HepG2 (cell line): ENCODE results near the gene FITM1. TPM values are rescaled to one million over a fixed set of nuclear protein-coding genes. Genes with fewer than 3 reads are reported as not detected.

Experiments used
- BRF2 ChIP-seq: sonication (generic); formaldehyde crosslinking; IDR thresholded peaks from 2 replicates; pipeline ENCODE4 v1.8.1; 2022; ENCODE audit warnings: mild to moderate bottlenecking, missing genetic modification reagents
- CREB3 ChIP-seq: sonication (generic); formaldehyde crosslinking; IDR thresholded peaks from 2 replicates; pipeline ENCODE4 v1.5.0; 2020; ENCODE audit warnings: missing genetic modification reagents
- FOXC1 ChIP-seq: sonication (generic); formaldehyde crosslinking; IDR thresholded peaks from 2 replicates; pipeline ENCODE4 v1.8.0; 2022; ENCODE audit warnings: mild to moderate bottlenecking, missing genetic modification reagents, borderline replicate concordance
- FOXO1 ChIP-seq: sonication (generic); formaldehyde crosslinking; IDR thresholded peaks from 2 replicates; pipeline ENCODE4 v1.4.0; 2020; ENCODE audit warnings: missing genetic modification reagents
- IRX3 ChIP-seq: sonication (generic); formaldehyde crosslinking; IDR thresholded peaks from 2 replicates; pipeline ENCODE4 v1.8.1; 2023; ENCODE audit warnings: mild to moderate bottlenecking, low read depth, missing genetic modification reagents, borderline replicate concordance
- MTA3 ChIP-seq: sonication (generic); formaldehyde crosslinking; IDR thresholded peaks from 2 replicates; pipeline ENCODE4 v1.4.0; 2020; ENCODE audit warnings: missing genetic modification reagents
- PTBP1 ChIP-seq: fragments of 200-400 bp; formaldehyde crosslinking; IDR thresholded peaks from 2 replicates; pipeline ENCODE4 v1.6.1; 2018; ENCODE audit warnings: low read length, low read depth; ENCODE audit not compliant: poor library complexity, severe bottlenecking
- SSRP1 ChIP-seq: IDR thresholded peaks from 2 replicates; pipeline ENCODE4 v1.6.1; 2016; ENCODE audit warnings: control low read depth
- TOPORS ChIP-seq: sonication (generic); formaldehyde crosslinking; IDR thresholded peaks from 2 replicates; pipeline ENCODE4 v1.8.0; 2023; ENCODE audit warnings: mild to moderate bottlenecking, missing genetic modification reagents
- TRAFD1 ChIP-seq: sonication (generic); formaldehyde crosslinking; IDR thresholded peaks from 2 replicates; pipeline ENCODE4 v1.5.1; 2020; ENCODE audit warnings: missing genetic modification reagents, mild to moderate bottlenecking, borderline replicate concordance
- ZFP36L2 ChIP-seq: sonication (generic); formaldehyde crosslinking; IDR thresholded peaks from 2 replicates; pipeline ENCODE4 v1.4.0; 2020; ENCODE audit warnings: missing genetic modification reagents
- ZMAT5 ChIP-seq: sonication (generic); formaldehyde crosslinking; IDR thresholded peaks from 2 replicates; pipeline ENCODE4 v1.5.0; 2020; ENCODE audit warnings: mild to moderate bottlenecking, low read depth, missing genetic modification reagents, borderline replicate concordance
- ZNF430 ChIP-seq: sonication (generic); formaldehyde crosslinking; IDR thresholded peaks from 2 replicates; pipeline ENCODE4 v1.9.0; 2021; ENCODE audit warnings: mild to moderate bottlenecking, missing genetic modification reagents
- ZNF746 ChIP-seq: sonication (generic); formaldehyde crosslinking; IDR thresholded peaks from 2 replicates; pipeline ENCODE4 v1.8.0; 2022; ENCODE audit warnings: mild to moderate bottlenecking, missing genetic modification reagents
- ZNF784 ChIP-seq: sonication (generic); formaldehyde crosslinking; IDR thresholded peaks from 2 replicates; pipeline ENCODE4 v1.5.1; 2020; ENCODE audit warnings: missing genetic modification reagents, mild to moderate bottlenecking, borderline replicate concordance
- polyA plus RNA-seq, 8 experiments: library from polyadenylated mRNA; depleted of rRNA in 3 of 8; stranded (reverse) in 7 of 8; unstranded in 1 of 8; fragments of >200 nt; fragmentation: Illumina TruSeq in 4 of 8; extraction: Trizol in 4 of 8; gene quantifications; 2 replicates each; pipeline versions ENCODE4 v1.2.1 to v1.2.3, GENCODE V29; 2011 to 2016; ENCODE audit warnings: low read depth in 4 of 8, missing spikeins in 1 of 8, mixed read lengths in 1 of 8; ENCODE audit not compliant: insufficient read depth in 1 of 8
- total RNA-seq, 5 experiments: library from RNA; depleted of rRNA; stranded (reverse); fragments of >200 nt; fragmentation: Illumina TruSeq; extraction: Trizol; gene quantifications; 2 replicates each; pipeline ENCODE4 v1.2.3, GENCODE V29; 2016; ENCODE audit warnings: low read depth in 1 of 5

Gene FITM1
- total and polyA plus RNA-seq, 2 of the 13 experiments (the other 11 are each of a cell fraction or from before 2014, with no cell fraction given): 2.7 to 5.8 TPM

GRCh38 chr14:24146978-24147760 is 16.7 kb downstream of the FITM1 start, which contains the start of gene RNF31 (continued):
- TF ChIP-seq CREB3 (peak; percentile 90), IRX3 (CRISPR knock-in tag) (no peak), ZFP36L2 (CRISPR knock-in tag) (no peak; the same call in 1 of the 2 replicates), FOXC1 (no peak), ZNF746 (CRISPR knock-in tag) (no peak), TRAFD1 (CRISPR knock-in tag) (0 out of 2 replicates have a peak, but pooled peaks have one; percentile 80), BRF2 (CRISPR knock-in tag) (peak; percentile 85), TOPORS (CRISPR knock-in tag) (peak; percentile 87; the same call in 1 of the 2 replicates), ZNF430 (CRISPR knock-in tag) (no peak), PTBP1 (no peak), SSRP1 (CRISPR knock-in tag) (0 out of 2 replicates have a peak, but pooled peaks have one; percentile 24), MTA3 (no peak), ZMAT5 (CRISPR knock-in tag) (no peak), FOXO1 (peak; percentile 71), ZNF784 (CRISPR knock-in tag) (0 out of 2 replicates have a peak, but pooled peaks have one; percentile 29)
